Hepatic stellate cell (primary cell): ENCODE data around the gene MCM10.
"Not testable (repeated sequence)": the region's sequence is repeated elsewhere in the genome, so short reads cannot be mapped to it uniquely, and the experiment has no call there.

Experiments used
- DNase-seq: peaks from one replicate; pipeline ENCODE4 v3.0.0; 2011; ENCODE audit warnings: low spot score

Gene MCM10

DNA sequence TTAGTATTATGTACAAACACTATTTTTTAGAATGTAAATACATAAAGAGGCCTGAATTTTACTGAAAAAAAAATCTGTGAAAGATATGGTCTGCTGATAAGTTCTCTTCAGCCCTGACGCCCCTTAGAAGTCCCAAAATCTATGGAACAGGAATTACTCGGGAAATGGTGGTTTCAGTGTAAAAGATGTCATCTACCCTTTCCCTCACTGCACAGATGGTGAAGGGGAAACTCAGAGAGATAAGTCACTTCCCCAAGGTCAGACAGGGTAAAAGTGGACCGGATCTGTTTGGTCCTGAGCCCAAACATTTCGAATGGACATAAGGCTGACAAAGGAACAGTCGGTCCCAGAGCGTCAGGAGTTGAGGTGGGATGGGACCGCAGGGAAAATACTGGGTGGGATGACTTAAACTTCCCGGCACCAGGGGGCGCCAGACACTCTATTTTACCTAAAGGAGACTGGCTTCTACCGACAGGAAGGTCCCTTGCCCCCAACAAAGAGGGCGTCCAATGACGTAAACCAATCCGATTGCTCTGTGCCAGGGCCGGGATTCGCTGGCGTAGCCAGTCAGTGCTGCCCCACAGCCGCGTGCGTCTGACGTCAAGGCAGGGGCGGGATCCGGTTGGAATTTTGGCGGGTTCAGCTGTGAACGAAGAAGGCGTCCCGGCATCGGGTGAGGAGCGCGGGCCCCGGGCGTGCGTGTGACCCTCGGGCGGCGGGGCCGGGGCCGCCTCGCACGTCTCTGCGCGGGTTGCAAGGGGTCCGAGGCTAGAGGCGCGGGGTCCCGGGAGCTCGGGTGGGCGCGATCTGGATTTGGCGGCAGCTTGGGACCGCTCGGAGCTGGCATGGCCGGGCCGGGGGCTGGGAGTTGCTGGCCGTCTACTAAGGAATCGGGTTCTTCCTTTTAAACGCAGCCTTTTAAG is at the start of gene MCM10:
Gene MCM10 (plus strand): TSS at position 625 of the 923 bp plus-strand sequence. CDS start 2,645 bp downstream, outside the sequence.
- peak; percentile 98 for DNase-seq

DNA sequence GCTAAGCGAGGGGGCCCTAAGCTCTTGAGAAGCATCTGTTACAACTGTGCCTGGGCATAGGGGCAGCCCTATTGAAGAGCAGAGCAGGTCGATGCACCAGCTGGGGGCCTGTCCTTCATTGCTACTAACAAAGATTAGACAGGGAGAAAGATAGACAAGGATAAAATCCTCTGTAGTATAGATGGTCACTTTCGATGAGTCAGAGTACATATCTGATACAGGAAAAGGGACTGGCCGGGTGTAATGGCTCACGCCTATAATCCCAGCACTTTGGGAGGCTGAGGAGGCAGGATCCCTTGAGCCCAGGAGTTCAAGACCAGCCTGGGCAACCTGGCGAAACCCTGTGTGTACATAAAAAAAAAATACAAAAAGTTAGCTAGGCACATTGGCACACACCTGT is 47.8 kb upstream of the MCM10 start:
- DNase-seq = no peak

DNA sequence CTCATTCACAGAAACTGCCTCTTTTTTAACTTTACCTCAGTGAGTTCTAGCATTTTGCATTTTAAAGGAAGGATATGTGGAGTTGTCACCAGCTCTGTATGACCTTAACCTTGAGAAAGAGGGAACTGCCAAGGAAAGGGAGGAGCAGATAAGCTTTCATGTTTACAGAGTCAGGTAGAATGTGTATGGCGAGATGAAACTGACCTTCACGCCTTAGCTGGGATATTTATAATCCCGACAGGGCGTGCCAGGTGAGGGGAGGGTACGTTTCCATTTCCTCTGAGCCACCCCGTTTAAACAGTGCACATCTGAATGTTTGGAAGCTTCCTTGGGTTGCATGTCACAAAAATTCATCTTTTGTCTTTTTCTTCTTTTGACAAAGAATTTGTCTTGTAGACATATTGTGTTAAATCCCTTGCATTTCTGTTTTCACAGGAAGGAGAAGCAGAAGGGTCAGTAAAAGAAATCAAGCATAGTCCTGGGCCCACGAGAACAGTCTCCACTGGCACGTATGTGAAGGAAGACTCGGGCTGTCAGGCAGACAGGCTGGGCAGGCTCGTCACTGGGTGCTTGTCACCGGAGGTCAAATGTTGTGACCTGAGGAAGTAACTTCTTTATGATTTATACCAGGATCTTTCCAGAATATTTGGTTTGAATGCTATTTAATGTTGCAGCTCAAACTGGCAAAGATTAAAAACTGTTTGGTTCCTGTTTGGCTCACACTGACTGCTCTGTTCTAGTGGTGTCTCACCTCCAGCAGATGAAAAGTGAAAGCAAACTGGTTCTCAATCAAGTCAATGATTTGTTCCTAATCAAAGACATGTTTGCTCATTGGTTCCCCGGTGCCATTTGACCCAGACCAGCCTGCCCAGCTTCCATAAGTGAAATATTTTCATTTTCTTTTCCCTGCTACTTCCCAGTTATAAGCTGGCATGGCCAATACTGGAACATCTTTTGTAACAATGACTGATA is 45.2 kb upstream of the MCM10 start:
- no peak for DNase-seq

DNA sequence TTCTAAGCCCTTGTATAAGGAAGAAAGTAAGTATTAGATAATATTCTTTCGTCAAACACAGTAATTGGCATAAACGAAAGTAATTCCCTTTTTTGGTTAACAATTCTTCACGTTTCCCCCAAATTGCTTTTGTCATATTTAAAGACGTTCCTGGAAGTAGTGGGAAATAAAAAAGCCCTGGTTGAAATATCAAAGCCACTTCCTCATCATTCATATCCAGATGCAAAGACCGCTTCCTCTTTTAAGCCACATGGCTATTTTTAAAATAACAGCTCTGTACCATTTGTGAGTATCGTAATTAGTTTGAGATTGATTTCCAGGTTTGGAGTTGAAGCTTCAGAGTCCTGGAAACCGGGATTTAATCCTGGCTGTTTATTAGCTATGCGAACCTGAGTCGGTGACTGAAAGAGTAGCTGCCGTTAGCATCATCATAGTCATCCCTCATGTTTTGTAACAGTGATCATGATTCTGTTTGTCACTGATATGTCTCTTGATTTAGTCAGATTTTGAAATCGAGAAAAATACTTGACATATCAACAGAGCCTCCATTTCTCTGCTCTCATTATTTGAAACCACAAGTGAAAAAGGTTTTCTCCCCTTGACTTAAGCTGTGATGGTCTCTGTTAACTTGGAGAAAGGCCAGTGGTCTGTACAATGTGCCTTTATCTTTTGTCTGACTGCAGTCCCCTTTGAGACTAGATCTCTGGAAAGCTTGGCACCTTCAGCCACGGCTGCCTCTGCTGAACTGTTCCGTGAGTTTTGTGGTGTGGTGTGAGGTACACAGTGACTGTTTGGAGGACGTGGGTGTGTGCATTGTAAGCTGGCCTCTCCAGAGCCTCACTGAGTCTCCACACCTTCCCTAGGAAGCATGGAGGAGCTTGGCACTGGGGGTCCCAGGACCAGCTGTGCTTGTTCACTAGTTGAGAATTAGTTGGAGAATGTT is 43.2 kb upstream of the MCM10 start:
- DNase-seq = no peak

DNA sequence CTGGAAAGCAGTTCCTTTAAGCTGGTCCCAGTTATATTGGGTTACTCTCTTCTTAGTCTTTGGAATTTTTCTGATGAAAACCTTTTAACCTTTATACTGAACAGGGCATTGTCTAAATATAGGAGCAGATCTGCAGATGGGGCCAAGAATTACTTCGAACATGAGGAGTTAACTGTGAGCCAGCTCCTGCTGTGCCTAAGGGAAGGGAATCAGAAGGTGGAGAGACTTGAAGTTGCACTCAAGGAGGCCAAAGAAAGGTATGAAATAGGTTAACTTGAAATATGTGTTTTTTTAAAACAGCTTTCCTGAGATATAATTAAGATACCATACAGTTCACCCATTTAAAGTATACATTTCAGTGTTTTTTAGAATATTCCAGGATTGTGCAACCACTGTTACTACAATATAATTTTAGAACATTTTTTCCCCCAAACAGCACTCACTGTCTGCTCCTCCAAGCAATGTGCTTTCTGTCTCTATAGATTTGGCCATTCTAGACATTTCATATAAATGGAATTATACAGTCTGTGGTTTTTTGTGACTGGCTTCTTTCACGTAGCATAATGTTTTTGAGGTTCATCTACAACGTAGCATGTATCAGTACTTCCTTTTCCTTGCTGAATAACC is 42.5 kb upstream of the MCM10 start:
- DNase-seq = no peak

DNA sequence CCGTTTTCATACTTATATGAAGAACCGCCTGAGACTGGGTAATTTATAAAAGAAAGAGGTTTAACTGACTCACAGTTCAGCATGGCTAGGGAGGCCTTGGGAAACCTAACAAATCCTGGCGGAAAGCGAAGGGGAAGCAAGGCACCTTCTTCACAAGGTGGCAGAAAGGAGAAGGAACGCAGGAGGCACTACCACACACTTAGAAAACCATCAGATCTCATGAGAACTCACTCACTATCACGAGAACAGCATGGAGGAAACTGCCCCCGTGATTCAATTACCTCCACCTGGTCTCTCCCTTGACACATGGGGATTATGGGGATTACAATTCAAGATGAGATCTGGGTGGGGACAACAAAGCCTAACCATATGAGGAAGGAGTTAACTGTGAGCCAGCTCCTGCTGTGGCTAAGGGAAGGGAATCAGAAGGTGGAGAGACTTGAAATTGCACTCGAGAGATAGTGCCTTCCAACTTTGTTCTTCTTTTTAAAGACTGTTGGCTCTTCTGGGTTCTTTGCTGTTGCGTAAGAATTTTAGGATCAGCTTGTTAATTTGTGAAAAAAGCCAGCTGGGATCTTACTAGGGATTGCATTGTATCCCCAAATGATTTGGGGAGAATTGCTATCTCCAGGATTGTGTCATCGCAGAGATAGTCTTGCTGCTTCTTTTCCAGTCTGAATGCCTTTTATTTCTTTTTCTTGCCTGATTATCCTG is 40.4 kb upstream of the MCM10 start:
- DNase-seq = no peak

DNA sequence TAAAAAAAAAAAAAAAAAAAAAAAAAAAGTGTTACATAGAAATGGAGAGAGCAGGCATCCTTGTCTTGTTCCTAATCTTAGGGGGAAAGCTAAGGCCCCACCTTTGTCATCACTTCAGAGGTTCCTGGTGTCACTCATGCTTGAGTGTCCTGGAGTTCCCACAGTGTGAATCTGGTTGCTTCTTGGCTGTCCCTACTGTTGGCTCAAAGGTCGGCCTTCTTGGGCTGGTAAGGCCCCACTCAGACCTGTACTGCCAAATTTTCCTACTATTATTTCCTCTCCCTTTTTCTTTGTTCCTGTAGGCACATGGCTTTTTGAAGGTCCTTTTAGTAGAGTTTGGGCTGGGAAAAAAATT is 39.9 kb upstream of the MCM10 start:
- DNase-seq = no peak

DNA sequence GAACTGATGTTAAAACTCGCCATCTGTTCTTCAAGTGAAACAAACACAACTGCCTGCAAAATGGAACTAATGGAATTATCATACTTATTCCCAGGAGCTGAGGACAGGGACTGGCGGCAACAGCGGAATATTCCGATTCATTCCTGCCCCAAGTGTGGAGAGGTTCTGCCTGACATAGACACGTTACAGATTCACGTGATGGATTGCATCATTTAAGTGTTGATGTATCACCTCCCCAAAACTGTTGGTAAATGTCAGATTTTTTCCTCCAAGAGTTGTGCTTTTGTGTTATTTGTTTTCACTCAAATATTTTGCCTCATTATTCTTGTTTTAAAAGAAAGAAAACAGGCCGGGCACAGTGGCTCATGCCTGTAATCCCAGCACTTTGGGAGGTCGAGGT is 24.7 kb upstream of the MCM10 start:
- no peak for DNase-seq

DNA sequence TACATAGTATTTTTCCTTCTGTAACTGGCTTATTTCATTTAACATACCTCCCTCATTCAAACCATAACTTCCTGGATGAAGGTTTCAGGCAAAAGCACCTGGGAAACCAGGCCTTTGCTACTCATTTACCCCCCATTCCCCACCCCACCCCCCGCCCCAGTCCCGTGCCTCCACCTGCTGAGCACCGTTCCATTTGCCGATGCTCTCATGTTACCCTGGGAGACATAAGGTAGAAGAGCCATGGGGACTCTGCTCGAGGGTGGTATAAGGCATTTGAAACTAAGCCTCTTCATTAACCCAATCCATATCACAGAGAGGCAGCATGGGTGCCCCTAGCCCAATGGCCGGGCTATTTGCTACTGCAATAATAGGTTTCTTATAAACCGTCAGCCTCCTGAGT is 22.2 kb upstream of the MCM10 start:
- no peak for DNase-seq

DNA sequence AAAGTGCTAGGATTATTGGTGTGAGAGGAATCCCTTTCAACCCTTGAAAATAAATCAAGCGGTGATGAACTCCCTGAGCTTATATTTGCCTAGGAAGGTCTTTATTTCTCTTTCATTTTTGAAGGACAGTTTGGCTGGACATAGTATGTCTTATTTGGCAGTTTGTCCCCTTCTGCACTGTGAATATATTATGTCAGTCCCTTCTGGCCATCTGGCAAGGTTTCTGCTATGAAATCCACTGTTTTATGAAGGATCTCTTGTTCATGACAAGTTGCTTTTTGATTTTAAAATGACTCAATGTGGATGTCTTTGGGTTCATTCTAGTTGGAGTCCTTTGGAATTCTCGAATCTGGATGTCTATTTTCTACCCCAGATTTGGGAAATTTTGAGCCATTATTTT is 21.7 kb upstream of the MCM10 start:
- DNase-seq = no peak

DNA sequence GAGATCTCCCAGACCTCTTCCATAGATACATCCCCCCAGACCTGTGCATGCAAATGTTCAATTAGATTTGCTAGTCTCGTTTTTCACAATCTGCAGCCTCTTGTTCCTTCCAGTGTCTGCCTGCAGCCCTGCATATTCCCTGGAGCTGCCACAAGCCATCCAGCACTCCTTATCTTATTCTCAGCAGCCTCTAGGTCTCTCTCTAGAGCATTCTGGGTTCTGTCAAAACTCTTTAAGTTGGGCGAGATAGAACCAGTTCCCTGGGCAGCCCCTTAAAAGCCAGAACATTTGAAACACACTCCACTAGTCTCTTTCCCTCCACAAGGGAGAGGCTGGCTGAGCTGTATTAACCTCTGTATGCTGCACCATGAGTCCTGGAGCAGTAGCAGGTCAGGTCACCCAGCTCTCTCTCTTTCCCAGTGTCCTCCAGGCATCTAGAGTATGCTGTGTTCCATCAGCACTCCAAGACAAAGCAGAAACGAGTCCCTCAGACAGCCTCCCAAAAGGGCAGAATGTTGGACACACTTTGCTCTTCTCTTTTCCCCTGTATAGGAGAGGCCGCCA is 20.6 kb upstream of the MCM10 start:
- DNase-seq = no peak

DNA sequence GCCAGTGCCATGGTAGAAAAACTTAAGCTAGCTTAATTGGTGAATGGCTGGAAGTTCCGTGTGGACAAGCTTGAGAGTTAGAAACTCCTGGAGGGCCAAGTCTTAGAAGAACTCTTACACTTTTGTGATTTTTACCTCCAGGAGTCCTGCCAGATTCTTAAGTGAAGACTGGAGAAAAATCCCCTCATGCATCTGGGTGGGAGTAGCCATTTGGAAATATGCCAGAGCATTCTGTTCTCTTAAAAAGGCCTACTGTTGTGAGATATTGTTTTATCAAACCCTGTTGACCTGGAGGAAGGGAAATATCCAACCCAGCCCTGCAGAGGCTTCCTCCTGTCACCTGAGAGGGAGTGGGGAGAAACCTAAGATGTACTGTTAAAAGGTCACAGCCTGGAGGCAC is 17.6 kb upstream of the MCM10 start:
- DNase-seq = no peak

DNA sequence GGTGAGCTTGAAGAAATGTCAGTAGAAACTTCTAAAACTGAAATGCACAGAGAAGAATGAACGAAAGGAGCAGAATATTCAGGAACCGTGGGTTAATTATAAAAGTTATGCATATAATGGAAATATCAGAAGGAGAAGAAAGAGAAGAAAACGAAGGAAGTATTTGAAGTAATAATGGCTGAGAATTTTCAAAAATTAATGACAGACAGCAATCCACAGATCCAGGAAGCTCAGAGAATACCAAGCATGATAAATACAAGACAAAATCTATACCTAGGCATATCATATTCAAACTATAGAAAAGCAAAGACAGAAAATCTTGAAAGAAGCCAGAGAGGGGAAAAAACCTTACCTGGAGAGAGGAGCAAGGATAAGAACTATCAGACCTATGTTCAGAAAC is 16.5 kb upstream of the MCM10 start:
- no peak for DNase-seq

DNA sequence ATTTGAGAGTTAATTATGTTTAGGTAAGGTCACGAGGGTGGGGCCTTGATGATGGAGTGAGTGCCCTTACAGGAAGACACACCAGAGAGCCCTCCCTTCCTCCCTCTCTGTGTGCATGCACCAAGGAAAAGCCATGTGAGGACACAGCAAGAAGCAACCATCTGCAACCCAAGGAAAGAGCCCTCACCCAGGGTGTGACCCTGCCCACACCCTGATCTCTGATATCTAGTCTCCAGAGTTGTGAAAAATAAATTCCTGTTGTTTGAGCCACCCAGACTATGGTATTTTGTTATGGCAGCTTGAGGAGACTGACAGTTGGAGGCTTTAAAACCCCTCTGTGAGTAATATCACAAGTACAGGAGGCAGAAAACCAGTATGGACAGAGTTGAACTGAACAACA is 15.0 kb upstream of the MCM10 start:
- DNase-seq = no peak

DNA sequence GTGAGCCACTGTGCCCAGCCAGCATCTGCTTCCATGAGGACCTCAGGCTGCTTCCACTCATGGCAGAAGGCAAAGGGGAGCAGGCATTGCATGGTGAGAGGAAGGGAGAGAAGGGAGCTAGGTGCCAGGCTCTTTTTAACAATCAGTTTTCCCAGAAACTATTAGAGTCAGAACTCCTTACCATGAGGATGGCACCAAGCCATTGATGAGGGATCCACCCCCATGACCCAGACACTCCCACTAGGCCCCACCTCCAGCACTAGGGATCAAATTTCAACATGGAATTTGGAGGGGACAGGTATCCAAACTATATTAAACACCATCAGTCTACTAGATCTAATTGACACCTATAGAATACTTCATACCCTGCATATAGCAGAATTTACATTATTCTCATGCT is 14.2 kb upstream of the MCM10 start:
- DNase-seq = no peak

DNA sequence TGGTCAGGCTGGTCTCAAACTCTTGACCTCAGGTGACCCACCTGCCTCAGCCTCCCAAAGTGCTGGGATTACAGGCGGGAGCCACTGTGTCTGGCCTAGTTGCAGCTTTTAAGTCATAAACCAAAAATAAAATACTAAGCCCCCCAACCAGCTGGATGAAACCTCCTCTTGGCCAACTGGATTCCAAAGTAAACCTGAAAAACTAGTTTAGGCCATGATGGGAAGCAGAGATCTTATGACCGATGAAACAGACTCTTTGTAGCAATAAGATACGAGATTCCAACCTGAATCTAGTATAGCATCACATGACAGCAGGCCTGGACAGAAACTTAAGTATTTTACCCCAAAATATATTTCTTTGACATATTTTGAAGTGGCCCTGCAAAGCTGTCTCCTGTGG is 9.1 kb upstream of the MCM10 start:
- no peak for DNase-seq

DNA sequence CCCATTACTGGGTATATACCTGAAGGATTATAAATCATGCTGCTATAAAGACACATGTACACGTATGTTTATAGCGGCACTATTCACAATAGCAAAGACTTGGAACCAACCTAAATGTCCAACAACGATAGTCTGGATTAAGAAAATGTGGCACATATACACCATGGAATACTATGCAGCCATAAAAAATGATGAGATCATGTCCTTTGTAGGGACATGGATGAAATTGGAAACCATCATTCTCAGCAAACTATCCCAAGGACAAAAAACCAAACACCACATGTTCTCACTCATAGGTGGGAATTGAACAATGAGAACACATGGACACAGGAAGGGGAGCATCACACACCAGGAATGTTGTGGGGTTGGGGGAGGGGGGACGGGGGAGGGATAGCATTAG is 5.5 kb upstream of the MCM10 start:
- DNase-seq = not testable (repeated sequence)

DNA sequence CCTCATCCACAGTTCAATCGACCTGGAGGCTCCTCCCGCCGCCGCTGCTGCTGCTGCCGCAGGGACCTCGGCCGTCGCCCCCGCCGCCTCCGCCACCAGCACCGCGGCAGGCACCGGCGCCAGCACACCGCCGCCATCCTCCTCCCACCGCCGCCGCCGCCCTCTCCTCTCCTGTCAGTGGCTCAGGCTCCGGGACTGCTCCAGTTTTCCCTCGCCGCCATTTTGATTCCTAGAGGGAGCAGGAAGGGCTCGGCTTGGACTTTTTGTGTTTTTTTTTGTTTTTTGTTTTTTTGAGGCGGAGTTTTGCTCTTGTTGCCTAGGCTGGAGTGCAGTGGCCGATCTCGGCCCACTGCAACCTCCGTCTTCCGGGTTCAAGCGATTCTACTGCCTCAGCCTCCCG is 3.0 kb upstream of the MCM10 start:
- no peak for DNase-seq

DNA sequence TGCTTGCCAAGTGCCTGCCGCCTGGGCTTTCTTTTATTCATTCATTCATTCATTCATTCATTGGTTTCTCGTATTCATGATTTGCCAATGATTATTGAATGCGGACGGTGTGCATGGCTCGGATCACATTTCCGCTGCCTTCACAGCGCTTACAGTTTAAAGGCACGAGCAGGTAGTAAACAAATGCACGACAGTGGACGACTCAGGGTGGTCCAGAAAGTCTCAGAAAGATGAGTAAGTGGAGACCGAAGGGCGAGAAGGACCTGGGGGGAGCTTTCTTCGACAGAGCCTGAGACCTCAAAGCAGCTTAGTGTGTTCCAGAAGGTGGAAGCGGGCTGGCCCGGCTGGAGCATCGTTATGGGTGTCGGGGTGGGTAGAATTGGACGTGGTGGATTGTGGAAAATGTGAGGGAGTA is 506 bp downstream of the MCM10 start:
- DNase-seq = peak; percentile 22

DNA sequence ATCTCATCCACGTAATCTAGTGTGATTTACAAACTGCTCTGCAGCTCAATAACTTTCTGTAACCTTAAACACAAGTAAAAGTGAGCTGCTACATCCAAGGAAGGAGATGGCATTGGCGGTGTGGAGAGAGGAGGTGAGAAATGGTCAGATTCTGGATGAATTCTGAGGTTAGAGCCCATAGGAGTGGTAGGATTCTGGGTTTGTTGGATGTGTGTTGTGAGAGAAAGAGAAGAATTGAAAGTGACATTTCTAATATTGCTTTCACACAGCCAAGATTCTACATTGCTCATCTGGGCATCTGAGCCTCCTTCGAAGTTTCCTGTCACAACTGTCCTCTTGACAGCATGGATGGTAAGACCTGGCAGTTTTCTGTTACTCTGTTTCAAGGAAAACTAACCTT is 2.5 kb downstream of the MCM10 start:
- DNase-seq = no peak
